ENCODE measurements around the gene FBXO22. TPM values are rescaled to one million over a fixed set of nuclear protein-coding genes. Genes with fewer than 3 reads are reported as not detected.
"Not testable (repeated sequence)": the region's sequence is repeated elsewhere in the genome, so short reads cannot be mapped to it uniquely, and the experiment has no call there.

The FBXO22 gene
- 23.3 TPM for total RNA-seq
- long read RNA-seq, full-length matches to known transcripts: 43 of 45 reads
- long read RNA-seq, partial matches to known transcripts: 1 of 45 reads
- long read RNA-seq, other reads (novel, unspliced or antisense): 1 of 45 reads

DNA sequence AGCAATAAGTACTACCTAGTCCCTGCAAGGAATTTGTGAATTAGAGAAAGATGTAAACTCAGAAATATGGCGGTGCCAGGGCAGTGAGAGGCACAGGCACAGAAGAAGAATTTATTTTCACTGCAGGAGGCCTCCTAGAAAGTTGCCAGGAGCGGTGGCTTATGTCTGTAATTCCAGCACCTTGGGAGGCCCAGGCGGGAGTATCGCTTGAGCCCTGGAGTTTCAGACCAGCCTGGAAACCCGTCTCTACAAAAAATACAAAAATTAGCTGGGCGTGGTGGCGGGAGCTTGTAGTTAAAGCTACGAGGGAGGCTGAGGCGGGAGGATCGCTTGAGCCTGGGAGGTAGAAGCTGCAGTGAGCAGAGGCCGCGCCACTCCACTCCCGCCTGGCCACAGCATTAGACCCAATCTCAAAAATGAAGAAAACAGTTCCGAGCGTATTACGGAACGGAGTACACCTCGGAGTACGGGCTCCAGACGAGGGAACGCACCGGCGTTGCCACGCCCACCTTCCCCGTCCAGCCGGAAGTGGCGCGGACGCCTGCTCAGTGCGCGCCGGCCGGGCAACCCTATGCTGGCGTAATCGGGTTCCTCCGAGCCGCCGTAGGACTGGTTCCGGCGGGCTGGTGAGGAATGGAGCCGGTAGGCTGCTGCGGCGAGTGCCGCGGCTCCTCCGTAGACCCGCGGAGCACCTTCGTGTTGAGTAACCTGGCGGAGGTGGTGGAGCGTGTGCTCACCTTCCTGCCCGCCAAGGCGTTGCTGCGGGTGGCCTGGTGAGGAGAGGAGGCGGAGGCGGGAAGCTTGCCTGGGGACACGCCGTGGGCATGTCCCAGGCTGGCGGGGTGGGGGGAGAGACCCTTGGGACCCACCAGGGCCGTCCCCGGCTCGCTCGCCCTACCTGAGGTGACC, at the start of gene FBXO22:
Gene FBXO22, plus strand, starts transcription at position 548 of the 909 bp plus-strand sequence. Its CDS starts 86 bp downstream, at position 634.
- DNase-seq: peak; percentile 95
- peak; percentile 99 for ATAC-seq
- intact Hi-C loops (cut with micrococcal nuclease): no loop called here

DNA sequence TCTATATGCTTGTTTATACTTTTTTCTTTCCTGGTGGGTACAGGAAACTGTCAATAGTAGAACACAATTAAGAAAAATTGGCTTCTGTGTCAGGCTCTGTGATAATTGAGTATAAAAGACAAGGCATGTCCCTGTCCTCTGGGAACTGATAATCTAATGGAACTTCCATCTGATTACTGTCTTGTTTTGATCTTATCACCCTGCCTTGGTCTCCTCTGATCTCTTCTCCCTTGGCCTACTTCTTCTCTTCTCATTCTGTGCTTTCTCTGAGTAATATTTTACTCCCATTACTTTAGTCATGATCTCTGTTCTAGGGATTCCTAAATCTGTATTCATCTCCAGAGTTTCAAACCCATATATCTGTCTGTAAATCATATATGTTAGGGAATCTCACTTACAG, 45.8 kb upstream of the FBXO22 start:
- intact Hi-C loops (cut with micrococcal nuclease): no loop called here
- ATAC-seq: no peak
- no peak for DNase-seq

DNA sequence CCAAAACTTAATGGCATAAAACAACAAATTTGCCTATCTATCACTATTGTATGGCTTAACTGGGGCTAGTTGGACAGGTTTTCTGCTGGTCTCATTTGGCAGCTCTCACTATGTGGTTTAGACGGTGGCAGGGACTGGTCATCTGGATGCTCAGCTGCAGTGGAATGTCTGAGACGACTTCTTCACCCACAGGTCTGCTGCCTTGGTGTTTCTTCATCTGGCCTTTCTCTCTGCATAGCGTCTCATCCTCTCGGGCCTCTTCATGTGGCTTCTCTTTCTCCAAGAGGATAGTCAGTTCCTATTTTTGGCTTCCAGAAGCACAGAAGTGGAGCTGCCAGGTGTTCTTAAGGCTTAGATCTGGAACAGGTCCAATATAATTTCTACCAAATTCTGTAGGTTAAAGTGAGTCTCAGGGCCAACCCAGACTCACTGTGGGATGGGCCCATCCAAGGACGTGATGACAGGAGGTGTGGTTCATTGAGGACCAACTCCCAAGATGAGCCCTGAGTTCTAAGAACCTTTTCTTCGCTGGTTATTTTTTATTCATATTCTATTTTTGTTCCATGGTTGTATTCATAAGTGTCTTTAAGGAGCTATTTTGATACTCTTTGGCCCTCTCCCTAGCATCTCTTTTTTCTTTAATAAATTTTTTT, 41.8 kb upstream of the FBXO22 start:
- no peak for DNase-seq
- no peak for ATAC-seq
- intact Hi-C loops (cut with micrococcal nuclease): no loop called here

DNA sequence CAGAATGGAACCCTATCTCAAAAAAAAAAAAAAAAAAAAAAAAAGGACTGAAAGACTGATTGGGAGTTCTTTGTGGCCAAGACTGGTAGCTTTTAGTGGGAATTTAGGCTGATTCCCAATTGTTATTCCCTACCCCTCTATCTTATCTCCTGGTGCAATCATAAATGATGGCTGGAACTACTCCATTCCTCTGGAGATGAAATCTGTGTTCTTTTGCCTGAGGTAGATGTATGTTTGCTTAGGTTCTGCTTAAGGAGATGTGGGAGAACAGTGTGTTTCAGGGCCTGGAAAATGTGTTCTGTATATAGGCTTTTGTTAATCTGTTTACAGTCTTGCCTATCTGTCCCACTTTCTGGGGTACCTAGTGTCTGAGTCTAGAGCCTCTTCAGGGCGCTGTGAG, 40.9 kb upstream of the FBXO22 start:
- DNase-seq: no peak

DNA sequence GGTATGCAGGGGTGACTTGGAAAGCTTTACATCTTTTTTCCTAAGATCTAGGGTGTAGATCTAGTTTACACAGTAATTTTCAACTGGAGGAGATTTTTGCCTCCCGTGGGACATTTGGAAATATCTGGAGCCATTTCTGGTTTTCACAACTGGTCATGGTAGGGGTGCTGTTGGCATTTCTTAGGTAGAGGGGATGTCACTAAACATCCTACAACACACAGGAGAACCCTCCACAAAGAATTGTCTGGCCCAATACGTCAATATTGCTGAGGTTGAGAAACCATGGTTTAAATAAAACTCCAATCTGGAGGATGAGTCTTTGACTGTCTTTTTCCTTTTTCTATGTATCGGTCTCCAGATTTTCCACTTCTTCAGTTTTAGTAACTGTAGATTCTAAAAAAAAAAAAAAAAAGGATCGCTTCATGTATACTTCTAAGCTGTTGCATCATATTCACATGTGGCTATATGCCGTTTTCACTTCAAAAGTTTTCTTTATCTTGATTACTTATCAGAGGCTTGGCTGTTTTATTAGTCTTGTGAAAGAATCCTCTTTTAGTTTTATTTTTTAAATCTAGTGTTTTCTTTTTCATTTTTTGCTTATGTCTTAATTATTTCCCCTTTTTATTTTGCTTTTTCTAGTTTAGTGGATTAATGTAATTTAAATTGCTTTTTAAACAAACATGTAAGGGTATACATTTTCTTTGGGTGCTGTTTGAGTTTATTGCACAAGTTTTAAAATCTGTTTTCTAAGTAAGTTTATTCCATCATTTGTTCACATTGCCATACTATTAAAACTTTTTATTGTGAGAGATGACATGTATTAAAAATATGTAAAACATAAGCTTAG, 39.2 kb upstream of the FBXO22 start:
- no peak for ATAC-seq
- no peak for DNase-seq

More for the DNA sequence above, 40.9 kb upstream of the FBXO22 start:
- intact Hi-C loops (cut with micrococcal nuclease): no loop called here
- no peak for ATAC-seq

DNA sequence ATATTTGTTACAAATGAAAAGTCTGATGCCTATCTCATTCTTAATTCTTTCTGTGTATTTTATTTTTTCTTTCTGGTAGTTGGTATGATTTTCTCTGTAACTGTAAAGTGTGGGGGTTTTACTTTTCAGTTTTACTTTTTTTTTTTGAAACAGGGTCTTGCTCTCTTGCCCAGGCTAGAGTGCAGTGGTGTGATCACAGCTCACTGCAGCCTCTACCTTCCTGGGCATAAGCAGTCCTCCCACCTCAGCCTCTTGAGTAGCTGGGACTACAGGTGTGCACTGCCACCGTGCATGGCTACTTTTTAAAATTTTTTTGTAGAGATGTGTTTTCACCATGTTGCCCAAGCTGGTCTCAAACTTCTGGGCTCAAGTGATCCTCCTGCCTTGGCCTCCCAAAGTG, 37.6 kb upstream of the FBXO22 start:
- DNase-seq; intact Hi-C loops (cut with micrococcal nuclease); ATAC-seq: not testable (repeated sequence)

More for the DNA sequence above, 39.2 kb upstream of the FBXO22 start:
- intact Hi-C loops (cut with micrococcal nuclease): no loop called here

DNA sequence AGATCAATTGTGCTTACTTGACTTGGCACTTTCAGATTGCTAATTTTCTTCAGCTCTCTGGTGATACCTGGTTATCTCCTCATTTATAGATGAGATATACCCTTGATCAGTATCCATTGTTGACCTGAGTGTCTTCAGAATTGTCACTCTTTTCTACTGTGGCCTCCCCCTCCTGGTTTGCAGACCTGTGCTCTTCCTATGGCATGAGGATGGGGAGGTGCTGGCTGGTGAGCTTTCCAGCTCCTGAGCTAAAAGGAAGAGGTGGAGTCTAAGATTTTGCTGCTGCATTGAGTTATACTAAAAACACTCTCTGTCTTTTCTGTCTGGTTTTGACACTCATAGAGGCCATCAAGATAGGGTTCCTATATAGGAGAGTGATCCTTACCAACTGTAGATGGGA, 36.8 kb upstream of the FBXO22 start:
- ATAC-seq (no peak), DNase-seq (no peak)
- intact Hi-C loops (cut with micrococcal nuclease): no loop called here

DNA sequence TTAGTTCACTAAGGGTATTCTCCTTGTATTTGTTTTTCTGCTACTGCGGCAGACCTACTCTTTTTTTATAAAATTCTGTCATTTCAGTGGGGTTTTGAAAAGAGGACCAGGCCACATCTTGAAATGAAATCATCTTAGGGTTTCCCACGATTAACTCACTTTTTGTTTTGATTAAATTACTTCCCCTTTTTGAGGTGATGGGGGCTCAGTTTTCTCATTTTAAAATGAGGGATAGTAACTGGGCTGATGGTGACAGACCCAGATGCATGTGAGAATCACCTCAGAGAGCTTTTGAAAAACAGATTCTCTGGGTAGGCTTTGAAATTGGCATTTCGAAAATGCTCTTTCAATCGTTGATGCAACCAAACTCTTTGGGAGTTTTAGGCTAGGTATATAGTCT, 36.2 kb upstream of the FBXO22 start:
- intact Hi-C loops (cut with micrococcal nuclease): no loop called here
- DNase-seq: no peak
- ATAC-seq: no peak

DNA sequence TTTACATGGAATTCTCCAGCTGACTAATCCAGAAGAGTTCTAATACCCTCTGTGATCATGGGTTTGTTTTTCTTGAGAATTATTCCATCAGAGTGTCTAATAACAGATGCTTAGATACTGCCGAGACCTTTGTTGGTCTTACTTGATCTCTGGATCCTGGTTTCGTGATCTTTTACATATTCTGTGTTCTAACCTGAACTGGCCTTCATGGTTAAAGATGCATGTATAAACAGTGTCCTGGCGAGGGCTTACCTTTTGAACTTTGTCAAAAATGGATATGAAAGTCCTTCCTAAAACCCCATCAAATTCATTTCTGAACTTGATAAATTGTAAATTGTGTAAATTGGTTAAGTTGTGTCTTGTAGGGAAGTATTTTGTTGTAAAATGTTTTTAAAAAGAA, 35.7 kb upstream of the FBXO22 start:
- ATAC-seq: no peak
- intact Hi-C loops (cut with micrococcal nuclease): no loop called here

DNA sequence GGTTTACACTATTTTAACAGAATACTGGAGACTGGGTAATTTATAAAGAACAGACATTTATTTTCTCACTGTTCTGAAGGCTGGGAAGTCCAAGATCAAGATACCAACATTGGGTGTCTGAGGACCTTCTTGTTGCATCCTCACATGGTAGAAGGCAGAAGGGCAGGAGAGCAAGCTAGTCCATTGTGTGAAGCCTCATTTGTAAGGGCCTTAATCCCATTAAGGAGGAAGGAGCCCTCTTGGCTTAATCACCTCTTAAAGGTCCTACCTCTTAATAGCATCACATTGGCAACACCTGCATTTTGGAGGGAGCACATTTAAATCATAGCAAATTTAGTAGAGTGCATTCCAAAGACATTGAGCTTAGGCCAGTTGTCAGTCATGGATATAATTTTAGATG, 34.2 kb upstream of the FBXO22 start:
- DNase-seq (no peak), ATAC-seq (no peak)
- intact Hi-C loops (cut with micrococcal nuclease): no loop called here

More for the DNA sequence above, 35.7 kb upstream of the FBXO22 start:
- DNase-seq: no peak

DNA sequence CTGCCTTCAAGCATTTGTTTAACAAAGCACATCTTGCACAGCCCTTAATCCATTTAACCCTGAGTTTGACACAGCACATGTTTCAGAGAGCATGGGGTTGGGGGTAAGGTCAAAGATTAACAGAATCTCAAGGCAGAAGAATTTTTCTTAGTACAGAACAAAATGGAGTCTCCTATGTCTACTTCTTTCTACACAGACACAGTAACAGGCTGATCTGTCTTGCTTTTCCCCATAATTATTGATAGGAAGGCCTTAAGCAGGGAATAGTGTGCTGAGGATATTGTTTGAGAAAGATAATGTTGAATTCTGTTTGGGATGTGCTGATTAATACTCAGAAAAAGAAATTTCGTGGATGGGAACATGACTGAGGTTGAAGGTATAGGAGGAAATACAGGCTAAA, 32.1 kb upstream of the FBXO22 start:
- DNase-seq; intact Hi-C loops (cut with micrococcal nuclease); ATAC-seq: not testable (repeated sequence)

DNA sequence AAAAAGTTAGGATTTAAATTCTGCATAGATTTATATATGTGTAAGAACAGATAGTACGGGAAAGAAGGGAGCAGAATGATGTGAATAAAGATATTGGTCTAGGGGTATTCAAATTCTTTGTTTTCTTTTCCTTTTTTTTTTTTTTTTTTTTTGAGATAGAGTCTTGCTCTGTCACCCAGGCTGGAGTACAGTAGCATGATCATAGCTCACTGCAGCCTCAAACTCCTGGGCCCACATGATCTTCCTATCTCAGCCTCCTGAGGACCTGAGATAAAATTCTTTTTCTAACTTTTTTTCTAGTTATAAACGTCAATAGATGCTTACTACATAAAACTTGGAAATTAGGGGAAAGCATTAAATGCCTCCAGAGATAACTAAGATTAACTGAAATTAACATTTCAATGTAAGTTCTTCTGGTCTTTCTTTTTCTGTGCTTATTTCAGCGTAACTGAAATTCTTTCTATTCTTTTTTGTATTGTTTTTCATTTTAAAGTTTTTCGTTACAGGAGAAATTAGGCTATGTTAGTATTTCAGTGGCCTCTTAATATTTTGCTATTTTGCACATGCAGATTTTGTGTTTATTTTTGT, 31.2 kb upstream of the FBXO22 start:
- DNase-seq (no peak), ATAC-seq (no peak)
- intact Hi-C loops (cut with micrococcal nuclease): no loop called here

DNA sequence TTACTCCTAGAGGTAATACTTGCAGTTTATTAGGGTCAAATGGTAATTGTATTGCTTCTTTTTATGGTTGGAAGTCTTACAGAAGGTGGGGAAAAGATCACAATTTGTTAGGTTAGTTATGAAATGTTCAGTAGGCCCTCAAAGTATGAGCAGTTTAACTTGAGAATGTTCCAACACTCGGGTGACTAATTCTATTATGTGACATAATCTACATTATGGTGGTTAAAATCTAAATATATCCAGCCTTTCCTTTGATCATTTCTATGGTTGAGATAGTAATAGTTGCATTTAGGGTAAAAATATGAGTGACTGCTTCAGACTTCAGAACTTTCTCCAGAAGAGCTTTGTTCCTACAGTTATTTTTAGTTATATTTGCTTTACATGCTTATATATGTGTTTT, 19.6 kb upstream of the FBXO22 start:
- no peak for DNase-seq
- intact Hi-C loops (cut with micrococcal nuclease): no loop called here
- no peak for ATAC-seq

DNA sequence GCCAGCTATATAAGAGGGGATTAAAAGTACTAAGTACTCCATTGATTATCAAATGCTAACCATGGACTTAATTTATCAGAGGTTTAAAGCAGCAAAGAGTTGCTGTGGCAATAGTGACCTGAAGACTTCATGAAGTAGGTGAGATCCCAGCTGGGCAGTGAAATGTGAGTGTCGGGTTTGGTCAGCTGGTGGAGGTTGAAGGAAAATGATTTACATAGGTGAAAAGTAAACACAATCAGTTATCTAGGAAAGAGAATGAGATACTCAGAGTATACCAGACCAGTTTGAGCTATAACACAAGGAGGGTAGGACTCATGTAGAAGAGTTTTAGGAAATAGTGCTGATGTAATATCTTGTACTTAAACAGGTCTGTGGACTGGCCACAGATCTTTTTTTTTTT, 16.5 kb upstream of the FBXO22 start:
- intact Hi-C loops (cut with micrococcal nuclease): no loop called here
- no peak for DNase-seq
- no peak for ATAC-seq

DNA sequence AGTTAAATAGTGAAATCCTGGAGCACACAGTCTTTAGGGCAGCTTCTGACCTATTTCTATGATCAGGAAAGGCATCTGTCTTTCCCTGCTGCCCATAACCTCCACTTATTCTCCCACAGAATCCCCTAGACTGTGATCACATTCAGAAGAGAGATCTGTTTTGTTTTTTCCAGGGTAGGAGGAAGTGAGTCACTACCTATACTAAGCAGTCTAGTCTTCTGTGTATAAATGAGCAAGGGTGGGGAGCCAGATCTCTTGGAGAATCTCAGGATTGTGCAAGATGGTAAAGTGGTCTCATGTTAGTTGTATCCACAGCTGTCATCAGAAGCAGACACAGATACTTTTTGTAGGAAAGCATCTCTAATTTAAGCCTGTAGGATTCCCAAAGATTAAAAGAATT, 11.8 kb upstream of the FBXO22 start:
- DNase-seq: no peak
- no peak for ATAC-seq
- intact Hi-C loops (cut with micrococcal nuclease): no loop called here

DNA sequence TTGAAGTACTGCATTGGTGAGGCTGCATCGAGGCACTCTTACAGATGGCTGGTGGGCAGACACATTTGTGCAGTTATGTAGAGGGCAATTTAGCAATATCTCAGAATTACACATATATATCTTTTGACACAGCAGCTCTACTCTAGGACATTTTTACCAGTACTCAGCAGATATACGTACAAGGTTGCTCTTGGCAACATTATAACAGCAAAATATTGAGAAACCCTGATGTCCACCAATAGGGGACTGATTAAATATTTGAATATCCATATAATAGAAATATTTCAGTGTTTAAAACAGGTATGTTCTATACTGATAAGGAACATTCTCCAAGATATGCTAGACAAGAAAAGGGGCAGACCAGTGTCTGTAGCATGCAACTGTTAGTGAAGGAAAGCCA, 7.9 kb upstream of the FBXO22 start:
- DNase-seq (no peak), ATAC-seq (no peak)
- intact Hi-C loops (cut with micrococcal nuclease): no loop called here

DNA sequence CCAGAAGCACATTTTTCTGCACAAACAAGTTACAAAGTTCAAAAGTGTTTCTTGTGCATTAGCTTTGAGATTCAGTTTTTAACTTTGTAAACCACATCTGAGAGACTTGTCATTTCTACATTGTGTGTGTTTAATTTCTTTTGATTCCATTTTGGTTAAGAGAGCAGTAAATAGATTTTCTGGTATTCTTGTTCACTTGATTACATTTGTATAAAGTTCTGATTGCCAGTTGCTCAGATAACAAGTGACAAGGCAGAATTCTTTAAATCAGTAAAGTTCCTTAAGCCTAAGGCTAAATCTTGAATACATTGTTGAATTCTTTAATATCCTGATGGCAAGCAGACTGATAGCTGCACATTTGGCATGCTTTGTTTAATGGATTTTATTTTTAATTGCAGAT, 3.1 kb upstream of the FBXO22 start:
- ATAC-seq (no peak), DNase-seq (no peak)
- intact Hi-C loops (cut with micrococcal nuclease): no loop called here

DNA sequence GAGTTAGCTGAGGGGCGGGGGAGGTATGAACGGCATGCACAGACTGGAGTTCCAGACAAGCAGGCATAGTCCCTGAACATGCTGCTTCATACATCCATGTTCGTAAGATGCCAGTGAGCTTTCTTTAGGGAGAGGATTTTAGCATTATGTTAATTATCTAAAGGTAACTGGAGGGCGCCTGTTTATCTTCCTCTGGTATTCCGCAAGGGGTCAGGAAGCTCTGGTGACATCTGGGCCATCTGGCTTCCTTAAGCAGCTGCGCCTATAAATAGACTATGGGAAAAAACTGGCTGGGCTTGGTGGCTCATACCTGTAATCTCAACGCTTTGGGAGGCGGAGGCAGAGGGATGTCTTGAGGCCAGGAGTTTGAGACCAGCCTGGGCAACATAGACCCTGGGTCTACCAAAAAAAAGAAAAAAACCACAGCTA, 1.5 kb upstream of the FBXO22 start:
- ATAC-seq (peak; percentile 52), DNase-seq (no peak)
- intact Hi-C loops (cut with micrococcal nuclease): no loop called here

DNA sequence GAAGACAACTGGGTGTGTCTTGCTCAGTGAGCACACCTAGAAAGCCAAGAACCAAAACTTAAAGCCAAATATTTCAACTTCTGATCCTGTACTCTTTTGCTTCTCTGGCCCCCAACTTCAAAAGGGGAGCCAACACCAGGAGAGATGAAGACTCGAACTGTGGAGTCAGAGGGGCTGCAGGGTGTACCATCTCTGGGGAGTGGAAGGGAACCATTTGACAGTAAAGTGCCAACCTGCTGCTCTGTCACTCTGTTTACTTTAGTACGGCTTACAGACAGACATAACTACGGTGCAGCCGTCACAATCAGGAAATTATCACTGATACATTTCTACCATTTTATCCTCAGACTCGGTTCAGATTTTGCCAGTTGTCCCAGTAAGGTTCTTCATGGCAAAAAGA, 1.6 kb downstream of the FBXO22 start:
- ATAC-seq (no peak), DNase-seq (no peak)
- intact Hi-C loops (cut with micrococcal nuclease): no loop called here

Data from left ventricle myocardium superior (tissue), 1 donor.